Skeletal muscle tissue (tissue), 4 donors: ENCODE data around the gene PHRF1. TPM values are rescaled to one million over a fixed set of nuclear protein-coding genes. Genes with fewer than 3 reads are reported as not detected.

ENCODE experiments used
- H3K27ac ChIP-seq: one replicate; pipeline ENCODE4 v1.7.0; 2013; ENCODE audit warnings: mild to moderate bottlenecking, low read depth, low read length, inconsistent platforms
- H3K27me3 ChIP-seq, 3 donors: one replicate each; pipeline ENCODE4 v1.7.0; 2013; ENCODE audit warnings: low read length in 3 of 3; ENCODE audit not compliant: control insufficient read depth in 3 of 3, insufficient read depth in 3 of 3
- H3K36me3 ChIP-seq, 3 donors: one replicate each; pipeline ENCODE4 v1.7.0; 2013; ENCODE audit warnings: low read length in 3 of 3; ENCODE audit not compliant: control insufficient read depth in 3 of 3, insufficient read depth in 3 of 3
- H3K4me1 ChIP-seq, 3 donors: one replicate each; pipeline ENCODE4 v1.7.0; 2013; ENCODE audit warnings: low read length in 3 of 3, mild to moderate bottlenecking in 3 of 3; ENCODE audit not compliant: control insufficient read depth in 3 of 3, insufficient read depth in 3 of 3
- H3K4me3 ChIP-seq, 3 donors: one replicate each; pipeline ENCODE4 v1.7.0; 2013; ENCODE audit warnings: low read length in 3 of 3
- H3K9ac ChIP-seq, 3 donors: one replicate each; pipeline ENCODE4 v1.7.0; 2013; ENCODE audit warnings: low read length in 3 of 3, mild to moderate bottlenecking in 3 of 3, moderate library complexity in 2 of 3, low read depth in 1 of 3
- H3K9me3 ChIP-seq, 3 donors: one replicate each; pipeline ENCODE4 v1.7.0; 2013; ENCODE audit warnings: low read length in 3 of 3; ENCODE audit not compliant: control insufficient read depth in 3 of 3
- total RNA-seq: library from RNA; depleted of rRNA; stranded (reverse); fragments of >200 nt; gene quantifications from one replicate; pipeline ENCODE4 v1.2.3, GENCODE V29; 2014
- donor health status: Osteomylitis.

PHRF1 gene
- total RNA-seq, 1 donor from 2014 or later, result 21.9 TPM

DNA sequence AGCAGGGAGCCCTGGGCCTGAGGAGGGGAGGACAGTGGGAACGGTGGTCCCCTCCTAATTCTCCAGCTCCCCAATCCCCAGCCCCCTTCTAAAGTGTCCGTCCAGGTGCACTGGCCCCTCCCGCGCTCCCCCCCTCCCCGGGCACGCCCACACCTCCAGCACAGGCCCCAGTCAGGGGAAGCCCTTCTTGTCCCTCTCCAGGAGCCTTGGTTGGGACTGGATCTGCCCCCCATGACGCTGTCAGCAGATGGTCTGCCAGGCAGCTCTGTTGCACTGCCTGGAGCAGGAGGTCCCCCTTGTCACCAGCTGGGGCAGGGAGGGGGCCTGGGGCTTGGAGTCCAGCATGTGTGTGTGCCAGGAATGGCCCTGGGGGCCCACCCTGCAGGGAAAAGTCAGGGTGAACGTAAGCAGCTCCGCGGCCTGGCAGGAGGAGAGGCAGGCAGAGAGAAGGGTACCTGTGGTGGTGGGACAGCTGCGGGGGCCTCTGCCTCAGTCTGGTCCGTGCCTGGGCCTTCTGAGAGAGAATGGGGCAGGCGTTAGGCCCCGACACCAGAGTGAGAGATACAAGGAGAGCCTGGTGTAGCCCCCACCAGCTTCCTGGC is 37.9 kb downstream of the PHRF1 start:
- Histone ChIP-seq H3K4me3 (peak overlapping the region; percentile 35 to 94 (median 91)), H3K9ac (peak overlapping the region; percentile 53 to 90 (median 57)), H3K4me1 (peaks cover 35 to 44% (median 37%) of the 10 kb centered on the region in 3 donors), H3K27me3 (no peaks in the 10 kb centered on the region), H3K27ac (peak overlapping the region; percentile 51), H3K9me3 (no peaks in the 10 kb centered on the region), H3K36me3 (peaks cover 27 to 38% (median 32%) of the 10 kb centered on the region in 3 donors)

DNA sequence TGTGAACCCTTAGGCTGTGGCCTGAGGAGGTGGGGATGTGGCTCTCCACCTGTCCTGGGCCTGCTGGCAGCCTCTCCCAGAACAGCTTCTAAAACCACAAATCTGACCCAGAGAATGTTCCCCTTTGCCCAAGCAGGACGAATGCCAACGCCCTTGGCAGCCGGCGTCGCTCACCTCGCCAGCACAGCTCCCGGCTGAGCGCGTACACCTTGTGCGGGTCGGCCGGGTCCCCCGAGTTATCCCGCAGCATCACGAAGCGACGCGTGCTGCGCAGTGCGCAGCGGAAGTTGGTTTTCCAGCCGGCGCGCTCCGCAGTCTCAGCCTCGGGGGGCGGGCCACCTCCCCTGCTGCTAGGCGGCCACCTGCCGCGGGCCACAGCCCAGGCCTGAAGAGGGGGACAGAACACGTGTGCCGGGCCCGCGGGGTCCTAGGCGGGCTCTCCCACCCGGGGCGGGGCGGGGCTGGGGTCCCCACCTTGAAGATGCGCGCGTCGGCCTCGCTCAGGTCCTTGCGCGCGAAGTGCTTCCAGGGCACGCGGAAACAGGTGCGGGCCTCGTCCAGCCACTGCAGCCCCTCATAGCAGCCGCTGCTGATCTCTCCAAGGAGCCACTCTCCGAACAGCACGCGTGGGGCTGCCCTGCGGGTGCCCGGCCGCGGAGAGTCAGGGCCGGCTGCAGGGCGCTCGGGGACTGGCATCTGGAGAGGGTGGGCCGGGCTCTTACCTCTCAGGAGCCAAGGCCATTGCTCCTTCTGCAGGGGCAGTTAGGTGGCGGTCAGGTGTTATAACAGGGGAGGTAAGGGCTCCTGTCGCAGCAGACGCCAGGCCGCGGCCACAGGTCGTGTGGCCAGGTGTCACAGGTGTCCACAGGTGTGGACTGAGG is 38.6 kb downstream of the PHRF1 start:
- Histone ChIP-seq H3K9ac (peak overlapping the region; percentile 85 to 92 (median 90)), H3K4me1 (peaks cover 35 to 44% (median 37%) of the 10 kb centered on the region in 3 donors), H3K9me3 (no peaks in the 10 kb centered on the region), H3K36me3 (peaks cover 24 to 33% (median 29%) of the 10 kb centered on the region in 3 donors), H3K4me3 (peak overlapping the region; percentile 85 to 94 (median 91)), H3K27ac (peak overlapping the region; percentile 92), H3K27me3 (no peaks in the 10 kb centered on the region)

DNA sequence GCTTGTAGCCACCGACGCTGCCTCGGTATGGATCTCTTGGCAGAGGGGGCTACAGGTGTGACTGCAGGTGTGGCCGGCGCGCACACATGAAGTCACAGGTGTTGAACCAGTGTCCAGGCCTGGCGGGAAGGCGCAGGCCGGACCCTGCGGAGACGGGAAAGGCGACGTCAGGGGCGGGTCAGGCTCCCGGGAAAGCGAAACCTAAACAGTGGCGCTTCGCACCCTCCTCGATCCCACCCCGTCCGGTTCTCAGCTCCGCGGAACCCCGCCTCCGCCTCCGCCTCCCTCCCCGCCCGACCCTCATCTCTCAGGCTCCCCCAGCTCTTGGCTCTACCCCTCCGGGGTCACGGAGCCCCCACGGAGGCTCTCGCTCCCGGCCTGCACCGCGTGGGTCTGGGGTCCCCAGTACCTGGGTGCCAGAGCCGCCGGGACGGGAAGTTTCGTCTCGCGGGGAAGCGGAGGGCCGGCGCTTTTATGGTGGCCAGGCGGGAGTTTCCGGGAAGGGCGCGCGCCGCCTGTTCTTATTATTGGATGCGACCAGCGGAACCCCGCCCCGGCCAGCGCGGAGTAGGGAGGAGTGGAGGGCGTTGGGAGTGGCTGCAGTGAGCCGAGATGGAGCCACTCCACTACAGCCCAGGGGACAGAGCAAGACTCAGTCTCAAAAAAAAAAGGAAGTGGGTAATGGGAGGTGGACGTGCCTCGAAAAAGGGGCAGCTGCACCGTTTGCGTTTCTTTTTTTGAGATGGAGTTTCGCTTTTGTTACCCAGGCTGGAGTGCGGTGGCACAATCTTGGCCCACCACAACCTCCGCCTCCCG is 39.4 kb downstream of the PHRF1 start, which contains the start of gene IRF7:
Gene IRF7, minus strand, starts transcription at position 447 of the 816 bp plus-strand sequence. CDS start 586 bp downstream, outside the sequence.
- H3K4me1 ChIP-seq, result peaks cover 35 to 44% (median 37%) of the 10 kb centered on the region in 3 donors
- peak within 1 kb of the TSS; percentile 85 to 92 (median 90) for H3K9ac ChIP-seq

DNA sequence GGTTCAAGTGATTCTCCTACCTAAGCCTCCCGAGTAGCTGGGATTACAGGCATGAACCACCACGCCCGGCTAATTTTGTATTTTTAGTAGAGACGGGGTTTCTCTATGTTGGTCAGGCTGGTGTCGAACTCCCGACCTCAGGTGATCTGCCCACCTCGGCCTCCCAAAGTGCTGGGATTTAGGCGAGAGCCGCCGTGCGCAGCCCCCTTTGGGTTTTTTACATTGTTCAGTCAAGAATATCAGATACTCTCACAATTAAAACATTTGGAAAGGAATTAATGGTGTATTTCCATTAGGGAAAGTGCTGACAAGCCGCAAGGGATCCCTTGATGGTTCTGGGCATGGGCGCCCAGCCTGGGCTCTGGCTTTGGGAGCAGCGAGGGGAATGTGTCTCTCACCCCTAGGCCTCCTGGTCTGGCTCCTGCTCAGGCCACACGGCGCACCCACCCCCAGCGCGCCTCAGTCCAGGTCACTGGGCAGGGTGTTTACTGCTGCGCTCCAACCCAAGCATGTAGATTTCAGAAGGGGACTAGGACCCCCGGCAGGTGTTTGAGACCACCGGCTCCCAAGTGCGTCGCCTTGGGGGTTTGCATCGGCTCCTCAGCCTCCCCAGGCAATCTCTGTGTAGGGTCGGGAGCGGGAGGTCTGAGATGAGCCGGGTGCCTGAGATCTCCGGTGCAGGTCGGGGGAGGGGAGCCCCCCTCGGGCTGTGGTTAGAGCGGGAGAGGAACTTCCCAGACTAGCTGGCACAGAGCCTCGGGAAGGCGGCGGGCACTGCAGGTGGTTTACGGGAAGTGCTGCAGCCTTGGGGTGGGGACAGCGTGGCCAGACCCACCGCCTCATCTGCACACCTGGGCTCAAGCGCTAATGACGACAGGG is 40.3 kb downstream of the PHRF1 start:
- peaks cover 35 to 42% (median 35%) of the 10 kb centered on the region in 3 donors for H3K4me1 ChIP-seq
- H3K27ac ChIP-seq, result peak overlapping the region; percentile 51
- H3K4me3 ChIP-seq, result peak overlapping the region; percentile 61 to 94 (median 91)
- no peak overlapping the region for H3K9ac ChIP-seq
- H3K27me3 ChIP-seq, result no peaks in the 10 kb centered on the region
- H3K36me3 ChIP-seq, result peaks cover 7 to 16% (median 14%) of the 10 kb centered on the region in 3 donors
- no peaks in the 10 kb centered on the region for H3K9me3 ChIP-seq

More for the DNA sequence above, 39.4 kb downstream of the PHRF1 start, which contains the start of gene IRF7:
- H3K4me3 ChIP-seq, result peak within 1 kb of the TSS; percentile 85 to 94 (median 91)
- peak within 1 kb of the TSS; percentile 92 for H3K27ac ChIP-seq
- no peaks in the 10 kb centered on the region for H3K9me3 ChIP-seq
- H3K27me3 ChIP-seq, result no peaks in the 10 kb centered on the region
- H3K36me3 ChIP-seq, result peaks cover 16 to 25% (median 23%) of the 10 kb centered on the region in 3 donors

DNA sequence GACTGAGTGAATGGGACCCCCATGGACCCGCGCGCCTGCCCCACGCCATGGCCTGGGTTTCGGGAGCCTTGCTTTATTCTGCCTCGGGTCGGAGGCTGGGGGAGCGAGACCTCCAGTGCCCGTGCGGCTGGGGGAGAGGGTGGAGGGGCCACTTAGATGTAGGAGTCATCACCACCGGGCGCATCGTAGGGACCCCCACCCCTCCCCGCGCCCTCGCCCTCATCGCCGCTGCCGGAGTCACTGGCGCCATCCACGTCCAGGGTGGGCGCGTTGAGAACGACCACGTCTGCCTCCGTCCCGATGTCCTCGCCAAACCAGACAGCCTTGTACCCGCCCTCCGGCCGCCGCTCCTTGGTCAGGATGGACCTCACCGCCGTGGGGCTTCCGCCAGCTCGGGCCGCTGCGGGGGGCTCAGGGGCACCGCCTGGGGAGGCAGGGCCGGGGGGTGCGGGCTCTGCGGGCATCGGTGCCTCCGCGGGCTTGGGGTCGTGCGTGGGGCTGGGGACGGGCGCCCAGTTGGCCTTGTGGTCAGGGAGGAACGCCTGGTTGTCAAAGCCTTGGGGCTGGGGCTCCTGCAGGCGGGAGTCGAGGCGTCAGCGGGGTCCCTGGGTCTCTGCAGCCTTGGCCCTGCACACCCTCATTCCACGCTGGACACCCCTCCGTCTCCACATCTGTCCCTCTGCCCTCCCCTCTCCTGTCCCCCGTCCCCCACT is 41.1 kb downstream of the PHRF1 start:
- H3K9ac ChIP-seq, result no peak overlapping the region
- H3K4me3 ChIP-seq, result no peak overlapping the region
- no peaks in the 10 kb centered on the region for H3K9me3 ChIP-seq
- peaks cover 29 to 34% (median 29%) of the 10 kb centered on the region in 3 donors for H3K4me1 ChIP-seq
- no peaks in the 10 kb centered on the region for H3K27me3 ChIP-seq
- no peak overlapping the region for H3K27ac ChIP-seq
- H3K36me3 ChIP-seq, result peaks cover 7 to 11% (median 9%) of the 10 kb centered on the region in 3 donors

DNA sequence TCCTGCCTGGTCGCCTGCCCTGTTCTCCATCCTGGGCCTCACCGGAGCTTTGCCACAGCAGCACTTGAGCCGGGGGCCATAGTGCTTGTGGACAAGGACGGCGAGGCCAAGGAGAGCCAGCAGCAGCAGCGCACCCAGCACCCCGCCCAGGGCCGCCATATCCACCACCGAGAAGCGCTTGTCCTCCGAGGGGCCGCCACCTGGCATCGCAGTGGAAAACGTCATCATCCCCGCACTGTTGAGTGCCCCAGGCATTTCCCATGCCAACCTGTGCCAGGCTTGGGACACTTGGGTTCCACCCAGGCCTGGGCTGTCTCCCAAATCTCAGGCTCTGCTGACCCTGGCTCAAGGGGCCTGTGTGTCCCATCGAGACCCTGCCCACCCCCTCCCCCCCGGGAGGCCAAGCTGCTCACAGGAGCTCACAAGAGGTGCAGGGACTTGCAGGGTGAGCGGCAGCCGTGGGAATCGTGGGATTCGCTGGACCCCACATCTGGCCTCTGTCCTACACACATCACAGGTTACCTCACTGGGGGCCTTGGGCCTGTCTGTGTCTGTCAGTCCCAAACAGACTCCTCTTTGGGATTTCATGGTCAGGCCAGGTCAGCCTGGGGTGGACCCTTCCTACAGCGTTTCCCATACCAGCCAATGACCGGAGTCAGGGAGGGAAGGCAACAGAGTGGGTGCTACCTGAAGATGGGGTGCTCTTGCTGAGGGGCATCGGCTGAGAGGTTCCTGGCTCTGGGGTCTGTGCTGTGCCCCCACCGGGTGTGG is 41.8 kb downstream of the PHRF1 start:
- no peak overlapping the region for H3K27ac ChIP-seq
- H3K4me1 ChIP-seq, result peaks cover 21 to 26% (median 22%) of the 10 kb centered on the region in 3 donors
- H3K4me3 ChIP-seq, result no peak overlapping the region
- H3K27me3 ChIP-seq, result no peaks in the 10 kb centered on the region
- no peaks in the 10 kb centered on the region for H3K9me3 ChIP-seq
- no peak overlapping the region for H3K9ac ChIP-seq
- H3K36me3 ChIP-seq, result peaks cover 3 to 7% (median 3%) of the 10 kb centered on the region in 3 donors

DNA sequence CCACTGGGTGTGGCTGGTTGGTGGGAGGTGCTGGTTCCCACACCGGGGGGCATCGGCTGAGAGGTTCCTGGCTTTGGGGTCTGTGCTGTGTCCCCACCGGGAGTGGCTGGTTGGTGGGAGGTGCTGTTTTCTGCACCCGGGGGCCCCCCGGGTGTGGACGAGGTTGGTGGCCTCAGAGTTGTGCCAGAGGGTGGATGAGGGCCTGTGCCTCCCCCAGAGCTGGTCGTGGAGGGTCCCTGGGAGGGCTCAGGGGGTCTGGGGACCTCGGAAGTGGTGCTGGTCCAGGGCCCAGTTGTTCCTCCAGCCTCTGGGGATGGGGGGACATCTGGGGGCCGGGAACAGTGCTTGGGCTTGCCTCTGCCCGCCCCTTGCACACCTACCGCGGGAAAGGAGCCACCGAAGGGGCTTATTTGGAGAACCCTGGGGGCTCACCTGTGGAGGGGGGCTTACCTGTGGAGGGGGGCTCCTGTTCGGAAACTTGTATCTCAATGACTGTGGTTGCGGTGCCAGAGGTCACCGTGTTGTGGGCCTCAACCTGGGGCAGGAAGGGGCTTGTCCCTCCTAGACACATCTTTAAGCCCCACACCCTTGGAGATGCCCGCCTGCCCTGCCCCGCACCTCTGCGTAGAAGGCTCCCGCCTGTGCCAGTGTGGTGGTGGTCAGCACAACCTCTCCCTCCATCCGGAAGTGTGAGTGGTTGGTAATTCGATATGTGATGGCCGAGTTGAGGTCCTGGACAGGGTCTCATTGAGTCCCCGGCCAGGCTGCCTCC is 42.8 kb downstream of the PHRF1 start:
- no peaks in the 10 kb centered on the region for H3K9me3 ChIP-seq
- H3K9ac ChIP-seq, result no peak overlapping the region
- no peak overlapping the region for H3K27ac ChIP-seq
- H3K27me3 ChIP-seq, result no peaks in the 10 kb centered on the region
- H3K4me3 ChIP-seq, result no peak overlapping the region
- H3K4me1 ChIP-seq, result peaks cover 14 to 18% (median 14%) of the 10 kb centered on the region in 3 donors
- peaks cover 0 to 5% (median 0%) of the 10 kb centered on the region in 3 donors for H3K36me3 ChIP-seq
